Activated CD8-positive, alpha-beta memory T cell treated with anti-CD3 and anti-CD28 coated beads, Interleukin-2, amount 50 U/mL, for 24 hours (primary cell): Measurements from ENCODE around the gene OST4.
"Not testable (repeated sequence)": the region's sequence is repeated elsewhere in the genome, so short reads cannot be mapped to it uniquely, and the experiment has no call there.

Experiments used
- DNase-seq: peaks from one replicate; pipeline ENCODE4 v3.0.0-alpha.2; 2020; ENCODE audit errors: extremely low read depth

Gene OST4

DNA sequence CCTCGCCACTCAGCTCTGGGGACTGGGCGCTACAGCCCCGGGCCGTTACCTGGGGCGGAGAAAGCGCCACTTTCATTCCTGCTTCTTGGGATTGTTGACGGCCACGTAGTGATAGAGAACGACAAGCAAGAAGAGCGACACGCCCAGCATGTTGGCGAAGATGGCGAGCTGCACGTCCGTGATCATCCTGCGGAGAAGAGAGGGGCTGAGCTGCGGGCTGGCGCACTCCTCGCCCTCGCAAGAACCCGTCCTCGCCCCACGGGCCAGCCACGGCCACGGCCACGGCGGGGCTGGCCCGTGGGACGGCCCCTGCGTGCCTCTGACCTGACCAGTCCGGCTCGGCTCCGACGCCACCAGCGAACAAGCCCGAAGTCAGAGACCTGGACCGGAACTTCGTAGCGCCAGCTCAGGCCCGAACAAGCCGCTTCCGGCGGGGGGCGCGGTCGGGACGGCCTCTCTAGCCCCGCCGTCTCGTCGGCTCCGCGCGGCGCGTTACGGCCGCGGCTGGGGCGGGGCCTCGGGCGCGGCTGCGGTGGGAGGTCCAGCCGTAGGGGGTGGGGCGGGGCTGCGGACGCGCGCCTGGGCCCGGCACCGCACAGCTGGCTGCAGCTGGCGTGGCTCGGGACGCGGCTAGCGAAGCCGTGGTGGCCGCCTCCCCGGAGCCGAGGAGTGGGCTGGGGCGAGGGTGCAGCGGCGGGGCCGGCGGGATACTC lies at the start of gene OST4:
OST4 (minus strand) TSS at position 378 of the 713 bp plus-strand sequence.
- DNase-seq, result peak; percentile 70

DNA sequence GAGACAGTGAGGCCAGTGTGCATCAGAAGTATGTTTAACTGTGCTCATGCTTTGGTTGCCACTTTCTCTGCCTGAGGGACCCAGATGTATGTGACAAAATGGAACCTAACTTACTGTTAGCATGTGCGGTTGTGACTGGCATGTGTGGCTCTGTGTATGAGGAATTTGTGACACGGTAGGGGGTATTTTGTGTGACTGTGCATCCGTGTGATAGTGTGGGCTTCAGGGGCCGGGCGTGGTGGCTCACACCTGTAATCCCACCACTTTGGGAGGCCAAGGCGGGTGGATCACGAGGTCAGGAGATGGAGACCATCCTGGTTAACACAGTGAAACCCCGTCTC lies 47.8 kb upstream of the OST4 start:
- DNase-seq, result not testable (repeated sequence)

DNA sequence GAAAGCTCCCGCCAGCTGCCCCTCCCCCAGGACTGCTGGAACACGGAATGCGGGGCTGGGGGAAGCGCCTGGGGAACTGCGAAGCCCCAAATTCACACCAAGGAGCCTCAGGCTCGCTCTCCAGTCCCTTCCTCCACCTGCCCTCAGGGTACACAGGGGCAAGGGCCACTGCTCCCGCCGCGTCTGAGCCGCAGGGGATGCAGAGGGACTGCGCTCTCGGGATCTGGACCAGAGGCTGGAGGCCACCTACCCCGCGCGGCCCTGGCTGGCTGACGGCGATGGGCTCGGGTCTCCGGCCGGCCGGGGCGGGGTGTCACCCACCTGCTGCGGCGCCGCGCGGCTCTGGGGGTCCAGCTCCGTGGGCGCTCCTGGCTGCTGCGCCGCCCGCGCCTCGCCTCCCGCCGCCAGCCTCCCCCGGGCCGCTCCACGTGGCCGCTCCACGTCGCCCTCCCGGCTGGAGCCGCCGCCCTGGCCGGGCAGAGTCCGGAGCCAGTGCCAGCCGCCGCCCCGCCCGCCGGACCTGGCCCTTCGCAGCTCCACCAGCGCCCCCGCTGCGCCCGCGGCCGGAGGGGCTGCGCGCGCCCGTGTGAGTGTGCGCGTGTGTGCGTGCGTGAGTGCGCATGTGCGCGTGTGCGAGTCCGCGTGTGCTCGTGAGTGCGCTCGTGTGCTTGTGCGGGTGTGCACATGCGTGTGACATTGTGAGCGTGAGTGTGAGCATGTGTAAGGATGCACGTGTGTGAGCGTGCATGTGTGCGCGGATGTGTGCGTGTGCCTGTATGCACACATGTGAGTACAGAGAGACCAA lies 47.3 kb upstream of the OST4 start, which contains the start of gene CGREF1:
CGREF1 (minus strand) TSS at position 604 of the 805 bp plus-strand sequence. CDS start 14,762 bp downstream, outside the sequence.
- DNase-seq, result no peak

DNA sequence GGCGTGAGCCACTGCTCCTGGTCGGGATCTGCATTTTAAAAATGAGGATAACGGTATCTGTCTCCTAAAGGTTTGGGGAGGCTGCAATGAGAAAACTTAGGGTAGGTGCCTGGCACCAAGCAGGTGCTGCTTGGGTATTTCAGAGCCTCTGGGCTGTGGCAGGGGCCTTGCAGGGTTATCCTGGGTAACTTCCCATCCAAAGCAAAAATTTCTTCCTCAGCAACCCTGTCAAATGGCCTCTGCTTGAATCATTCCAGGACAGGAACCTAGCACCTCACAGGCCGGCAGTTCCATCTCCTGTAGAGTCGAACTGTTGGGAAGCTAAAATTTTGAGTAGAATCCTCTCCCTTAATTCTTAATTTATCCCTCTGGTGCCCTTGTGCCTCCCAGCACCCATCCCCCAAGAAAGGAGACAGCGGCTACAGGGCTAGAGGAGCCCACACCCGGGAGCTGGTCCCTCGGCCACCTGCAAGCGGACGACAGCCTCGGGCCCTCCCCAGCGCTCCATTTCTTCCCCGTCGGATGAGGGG lies 46.6 kb upstream of the OST4 start:
- no peak for DNase-seq

DNA sequence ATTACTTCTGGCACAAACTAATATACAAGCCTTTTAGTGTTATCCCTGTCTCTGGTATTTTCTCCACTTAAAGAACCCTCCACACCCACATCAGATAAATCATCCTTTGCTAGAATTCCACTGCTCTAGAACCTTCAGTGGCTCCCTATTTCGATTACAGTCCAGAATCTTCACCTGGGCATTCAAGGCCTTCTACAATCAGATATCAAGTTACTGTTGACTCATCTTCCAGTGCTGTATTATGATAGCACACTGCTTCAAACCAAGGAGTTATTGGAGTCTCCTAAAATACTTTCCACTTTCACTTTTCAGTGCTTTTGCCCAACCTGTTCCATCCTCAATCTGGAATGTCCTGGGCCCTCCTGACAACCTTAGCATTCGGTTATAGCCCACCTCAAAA lies 44.1 kb upstream of the OST4 start:
- DNase-seq, result no peak

DNA sequence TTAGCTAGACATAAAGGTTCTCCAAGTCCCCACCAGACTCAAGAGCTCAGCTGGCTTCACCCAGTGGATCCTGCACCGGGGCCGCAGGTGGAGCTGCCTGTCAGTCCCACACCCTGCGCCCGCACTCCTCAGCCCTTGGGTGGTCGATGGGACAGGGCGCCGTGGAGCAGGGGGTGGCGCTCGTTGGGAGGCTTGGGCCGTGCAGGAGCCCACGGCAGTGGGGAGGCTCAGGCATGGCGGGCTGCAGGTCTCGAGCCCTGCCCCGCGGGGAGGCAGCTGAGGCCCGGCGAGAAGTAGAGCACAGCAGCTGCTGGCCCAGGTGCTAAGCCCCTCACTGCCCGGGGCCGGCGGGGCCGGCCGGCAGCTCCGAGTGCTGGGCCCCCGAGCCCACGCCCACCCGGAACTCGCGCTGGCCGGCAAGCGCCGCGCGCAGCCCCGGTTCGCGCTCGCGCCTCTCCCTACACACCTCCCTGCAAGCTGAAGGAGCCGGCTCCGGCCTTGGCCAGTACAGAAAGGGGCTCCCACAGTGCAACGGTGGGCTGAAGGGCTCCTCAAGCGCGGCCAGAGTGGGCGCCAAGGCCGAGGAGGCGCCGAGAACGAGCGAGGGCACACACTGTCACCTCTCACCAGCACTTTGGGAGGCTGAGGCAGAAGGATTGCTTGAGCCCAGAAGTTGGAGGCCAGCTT lies 40.1 kb upstream of the OST4 start:
- not testable (repeated sequence) for DNase-seq

DNA sequence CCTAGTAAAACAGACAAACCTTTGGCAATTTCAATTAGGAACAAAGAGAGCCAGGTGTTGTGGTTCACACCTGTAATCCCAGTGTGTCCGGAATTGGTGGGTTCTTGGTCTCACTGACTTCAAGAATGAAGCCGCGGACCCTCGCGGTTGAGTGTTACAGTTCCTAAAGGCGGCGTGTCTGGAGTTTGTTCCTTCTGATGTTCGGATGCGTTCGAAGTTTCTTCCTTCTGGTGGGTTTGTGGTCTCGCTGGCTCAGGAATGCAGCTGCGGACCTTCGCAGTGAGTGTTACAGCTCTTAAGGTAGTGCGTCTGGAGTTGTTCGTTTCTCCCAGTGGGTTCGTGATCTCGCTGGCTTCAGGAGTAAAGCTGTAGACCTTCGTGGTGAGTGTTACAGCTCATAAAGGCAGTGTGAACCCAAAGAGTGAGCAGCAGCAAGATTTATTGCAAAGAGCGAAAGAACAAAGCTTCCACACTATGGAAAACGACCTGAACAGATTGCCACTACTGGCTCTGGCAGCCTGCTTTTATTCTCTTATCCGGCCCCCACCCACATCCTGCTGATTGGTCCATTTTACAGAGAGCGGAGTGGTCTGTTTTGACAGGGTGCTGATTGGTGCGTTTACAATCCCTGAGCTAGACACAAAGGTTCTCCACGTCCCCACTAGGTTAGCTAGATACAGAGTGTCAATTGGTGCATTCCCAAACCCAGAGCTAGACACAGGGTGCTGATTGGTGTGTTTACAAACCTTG lies 39.3 kb upstream of the OST4 start:
- not testable (repeated sequence) for DNase-seq

DNA sequence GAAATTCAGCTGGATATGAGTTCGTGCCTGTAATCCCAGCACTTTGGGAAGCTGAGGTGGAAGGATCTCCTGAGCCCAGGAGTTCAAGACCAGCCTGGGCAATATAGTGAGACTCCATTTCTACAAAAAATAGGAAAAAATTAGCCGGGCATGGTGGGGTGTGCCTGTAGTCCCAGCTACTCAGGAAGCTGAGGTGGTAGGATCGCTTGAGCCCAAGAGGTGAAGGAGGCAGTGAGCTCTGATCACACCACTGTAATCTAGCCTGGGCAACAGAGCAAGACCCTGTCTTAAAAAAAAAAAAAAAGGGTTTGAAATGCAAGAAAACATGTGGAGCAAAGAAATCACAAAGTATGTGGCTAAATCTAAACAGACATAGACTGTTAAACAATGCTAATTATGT lies 37.6 kb upstream of the OST4 start:
- DNase-seq, result no peak

DNA sequence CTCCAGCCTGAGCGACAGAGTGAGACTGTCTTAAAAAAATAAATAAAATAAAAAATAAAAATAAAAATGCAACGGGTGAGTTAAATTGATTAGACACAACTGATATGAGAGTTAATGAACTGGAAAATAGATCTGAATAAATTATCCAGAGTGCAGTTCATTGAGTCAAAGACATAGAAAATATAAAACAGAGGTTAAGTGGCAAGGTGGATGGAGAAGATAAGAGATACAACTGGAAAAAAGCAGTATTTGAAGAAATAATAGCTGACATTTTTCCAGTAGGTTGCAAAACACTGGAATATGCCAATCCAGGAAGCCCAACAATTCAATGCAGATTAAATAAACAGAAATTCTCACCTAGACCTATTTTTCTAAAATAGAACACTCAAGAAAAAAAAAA lies 36.8 kb upstream of the OST4 start:
- DNase-seq, result no peak

DNA sequence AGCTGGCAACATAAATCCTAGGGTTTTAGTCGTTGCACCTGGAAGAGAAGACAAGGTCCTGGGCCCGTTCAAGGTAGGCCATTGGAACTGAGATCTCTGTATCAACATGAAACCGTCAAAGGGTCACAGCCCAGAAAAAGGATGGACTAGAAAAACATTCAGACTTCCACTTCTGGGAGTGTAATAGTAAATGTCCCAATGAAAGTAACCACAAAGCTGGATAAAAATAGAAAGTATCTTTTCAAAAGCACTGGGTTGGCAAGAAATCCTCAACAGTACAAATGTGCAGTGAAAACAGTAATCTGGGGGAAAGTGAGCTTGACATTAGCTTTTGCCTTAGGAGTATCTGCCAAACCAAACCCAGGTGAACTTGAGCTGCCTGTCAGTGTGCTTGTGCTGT lies 34.5 kb upstream of the OST4 start:
- DNase-seq, result no peak

DNA sequence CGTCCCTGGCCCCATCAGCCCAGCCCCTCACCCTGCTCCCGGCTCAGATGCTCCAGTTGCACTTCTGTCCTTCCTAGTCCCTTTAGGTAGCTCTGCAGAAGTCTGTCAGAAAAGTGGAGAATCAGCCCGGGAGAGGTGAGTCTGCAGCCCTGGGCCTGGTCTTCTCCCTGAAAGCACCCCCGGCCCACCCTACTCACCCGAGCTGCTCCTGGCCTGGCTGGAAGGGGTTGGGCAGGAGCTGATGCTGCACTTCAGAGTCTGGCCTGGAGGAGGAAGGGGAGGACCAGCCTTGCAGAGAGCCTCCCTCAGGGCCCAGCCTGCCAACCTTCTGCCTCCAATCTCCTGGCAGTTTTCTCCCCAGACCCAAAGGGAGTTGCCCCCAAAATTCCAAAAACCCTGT lies 30.9 kb upstream of the OST4 start:
- no peak for DNase-seq

DNA sequence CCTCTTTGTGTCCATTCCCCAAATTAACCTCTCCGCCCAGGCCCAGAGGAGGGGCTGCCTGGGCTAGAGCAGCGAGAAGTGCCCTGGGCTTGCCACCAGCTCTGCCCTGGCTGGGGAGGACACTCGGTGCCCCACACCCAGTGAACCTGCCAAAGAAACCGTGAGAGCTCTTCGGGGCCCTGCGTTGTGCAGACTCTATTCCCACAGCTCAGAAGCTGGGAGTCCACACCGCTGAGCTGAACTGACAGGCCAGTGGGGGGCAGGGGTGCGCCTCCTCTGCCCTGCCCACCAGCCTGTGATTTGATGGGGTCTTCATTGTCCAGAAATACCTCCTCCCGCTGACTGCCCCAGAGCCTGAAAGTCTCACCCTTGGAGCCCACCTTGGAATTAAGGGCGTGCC lies 28.6 kb upstream of the OST4 start:
- no peak for DNase-seq

DNA sequence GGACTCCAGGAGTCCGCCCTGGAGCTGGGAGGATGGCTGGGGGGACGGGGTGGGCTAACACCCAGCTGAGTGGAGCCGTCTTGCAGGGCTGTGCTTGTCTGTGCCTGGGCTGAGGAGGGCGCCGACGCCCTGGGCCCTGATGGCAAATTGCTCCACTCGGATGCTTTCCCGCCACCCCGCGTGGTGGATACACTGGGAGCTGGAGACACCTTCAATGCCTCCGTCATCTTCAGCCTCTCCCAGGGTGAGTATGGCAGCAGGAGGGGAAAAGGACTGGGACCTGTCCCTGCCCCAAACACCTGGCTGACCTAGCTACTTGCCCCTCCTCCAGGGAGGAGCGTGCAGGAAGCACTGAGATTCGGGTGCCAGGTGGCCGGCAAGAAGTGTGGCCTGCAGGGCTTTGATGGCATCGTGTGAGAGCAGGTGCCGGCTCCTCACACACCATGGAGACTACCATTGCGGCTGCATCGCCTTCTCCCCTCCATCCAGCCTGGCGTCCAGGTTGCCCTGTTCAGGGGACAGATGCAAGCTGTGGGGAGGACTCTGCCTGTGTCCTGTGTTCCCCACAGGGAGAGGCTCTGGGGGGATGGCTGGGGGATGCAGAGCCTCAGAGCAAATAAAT lies 28.0 kb upstream of the OST4 start:
- DNase-seq, result no peak

DNA sequence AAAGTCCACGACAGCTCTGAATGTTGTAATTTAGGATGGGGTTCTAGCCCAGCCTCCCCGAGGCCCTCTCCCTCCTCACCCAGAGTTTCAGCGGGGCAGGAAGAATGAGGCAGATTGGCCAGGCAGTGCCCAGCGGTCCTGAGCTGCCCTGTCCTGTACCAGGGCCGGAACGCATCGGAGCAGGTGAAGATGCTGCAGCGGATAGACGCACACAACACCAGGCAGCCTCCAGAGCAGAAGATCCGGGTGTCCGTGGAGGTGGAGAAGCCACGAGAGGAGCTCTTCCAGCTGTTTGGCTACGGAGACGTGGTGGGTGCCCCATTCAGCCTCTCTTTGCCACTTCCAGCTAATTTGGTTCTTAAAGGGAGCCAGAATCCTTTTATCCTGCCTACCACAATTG lies 25.9 kb upstream of the OST4 start:
- no peak for DNase-seq

DNA sequence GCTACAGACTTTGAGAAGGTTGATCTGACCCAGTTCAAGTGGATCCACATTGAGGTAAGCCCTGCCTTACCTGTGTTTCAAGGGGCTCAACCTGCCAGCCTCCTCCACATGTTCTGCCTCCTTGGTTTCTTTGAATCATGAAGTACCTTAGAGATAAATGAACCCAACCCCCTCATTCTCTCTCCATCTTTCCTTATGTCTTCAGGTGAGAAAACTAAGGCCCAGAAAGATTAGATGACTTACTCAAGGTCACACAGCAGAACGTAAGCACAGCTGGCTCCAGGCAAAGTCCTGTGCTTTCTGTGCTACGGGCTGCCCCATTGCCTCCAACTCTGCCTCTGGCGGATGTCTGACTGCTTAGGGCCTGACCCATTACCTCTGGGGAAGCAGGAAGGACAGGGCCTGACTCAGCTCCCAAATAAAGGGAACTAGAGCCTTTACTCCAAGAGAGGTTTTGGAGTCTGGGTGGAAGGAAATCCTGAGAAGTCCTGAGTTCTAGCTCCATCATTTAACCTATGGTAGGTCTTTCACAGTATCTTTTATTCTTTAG lies 25.4 kb upstream of the OST4 start:
- DNase-seq, result no peak

DNA sequence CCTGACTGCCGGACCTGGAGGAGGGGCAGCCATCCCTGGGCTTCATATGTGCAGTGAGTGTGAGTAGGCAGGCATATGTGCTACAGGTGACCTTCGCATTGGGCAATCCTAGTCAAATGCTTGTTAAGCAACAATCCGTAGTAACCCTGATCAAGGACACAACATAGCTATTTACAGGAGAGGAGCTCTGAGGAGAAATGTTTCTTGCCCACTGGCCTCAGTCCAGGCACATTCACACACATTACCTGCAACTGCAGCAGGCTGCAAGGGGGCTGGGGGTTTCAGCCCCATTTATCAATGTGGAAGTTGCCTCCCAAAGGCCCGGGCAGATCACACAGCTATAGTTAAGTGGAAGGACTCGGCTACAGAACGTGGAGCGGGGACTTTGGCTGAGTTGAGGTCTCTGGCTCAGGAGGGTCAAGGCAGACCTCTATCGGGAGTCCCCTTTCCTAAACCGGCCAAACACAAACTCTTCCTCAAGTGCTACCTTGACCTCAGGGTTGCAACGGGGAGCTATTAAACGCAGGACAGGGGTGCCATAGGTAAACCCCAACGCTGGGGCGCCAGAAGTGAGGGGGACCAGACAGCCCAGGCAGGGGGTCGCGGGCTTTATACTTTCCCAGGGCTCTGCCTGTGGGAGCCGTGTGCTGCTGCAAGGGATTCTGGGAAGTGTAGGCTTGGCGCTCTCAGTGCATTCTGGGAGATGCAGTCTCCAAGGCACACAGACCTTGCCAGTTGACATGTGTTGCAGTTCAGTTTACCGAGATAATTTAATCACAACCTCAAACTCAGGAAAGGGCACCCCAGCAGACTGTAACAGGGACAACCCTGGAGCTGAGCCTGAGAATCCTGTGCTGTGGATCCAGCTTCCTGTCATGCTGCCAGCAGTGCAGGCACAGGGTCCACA lies 24.5 kb upstream of the OST4 start:
- DNase-seq, result no peak

DNA sequence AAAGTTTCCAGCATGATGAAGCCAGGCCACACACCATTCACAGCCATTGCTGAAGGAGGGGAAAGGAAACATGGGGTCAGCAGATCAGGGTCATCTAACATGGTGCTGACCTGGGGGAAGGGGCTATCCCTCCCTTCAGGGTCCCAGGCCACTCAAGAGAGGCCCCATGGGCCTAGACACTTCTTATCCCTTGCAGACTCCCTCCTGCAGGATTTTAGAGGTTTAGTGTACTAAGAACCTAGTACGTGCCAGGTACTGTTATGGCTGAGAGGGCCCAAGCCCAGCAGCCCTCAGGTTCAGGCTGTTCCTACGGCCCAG lies 23.9 kb upstream of the OST4 start:
- no peak for DNase-seq

DNA sequence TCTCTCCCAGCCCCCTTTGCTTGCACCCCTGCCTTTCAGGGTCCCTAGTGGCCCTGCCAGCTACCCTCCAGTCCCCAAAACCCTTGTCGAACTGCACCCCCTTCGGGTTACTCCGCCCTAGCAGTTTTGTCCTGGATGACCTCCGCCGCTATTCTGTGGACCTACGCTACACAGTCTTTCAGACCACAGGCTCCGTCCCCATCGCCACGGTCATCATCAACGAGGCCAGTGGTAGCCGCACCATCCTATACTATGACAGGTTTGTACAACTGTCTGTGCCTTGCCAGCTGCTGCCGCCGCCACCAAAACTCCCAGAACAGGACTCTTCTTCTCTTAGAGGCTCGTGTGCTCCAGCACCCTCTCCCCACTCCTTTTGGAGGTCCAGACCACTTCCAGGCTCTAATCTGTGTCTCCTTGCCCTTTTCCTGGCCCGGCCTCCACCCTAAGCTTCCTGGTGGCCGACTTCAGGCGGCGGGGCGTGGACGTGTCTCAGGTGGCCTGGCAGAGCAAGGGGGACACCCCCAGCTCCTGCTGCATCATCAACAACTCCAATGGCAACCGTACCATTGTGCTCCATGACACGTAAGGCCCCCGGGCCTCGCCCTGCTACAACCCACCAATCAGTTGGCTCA lies 23.0 kb upstream of the OST4 start:
- no peak for DNase-seq
